GM10266 (cell line): ENCODE measurements around the gene GRAP2.

Experiments
- DNase-seq: peaks from one replicate; pipeline ENCODE4 v3.0.0; 2012; ENCODE audit errors: extremely low spot score
- CTCF ChIP-seq: IDR thresholded peaks from 2 replicates; pipeline ENCODE4 v1.5.1; 2012; ENCODE audit warnings: mild to moderate bottlenecking, low read depth; ENCODE audit not compliant: control insufficient read depth, insufficient read depth; ENCODE audit errors: missing control alignments

The GRAP2 gene

GRCh38 chr22:39933741-39934140, 32.9 kb downstream of the GRAP2 start:
- DNase-seq, result no peak
- TF ChIP-seq CTCF, result no peak

GRCh38 chr22:39935116-39935515, 34.2 kb downstream of the GRAP2 start:
- TF ChIP-seq CTCF, result no peak
- no peak for DNase-seq

GRCh38 chr22:39935612-39936011, 34.7 kb downstream of the GRAP2 start:
- no peak for DNase-seq
- TF ChIP-seq CTCF, result no peak

GRCh38 chr22:39936523-39937145, 35.8 kb downstream of the GRAP2 start:
- TF ChIP-seq CTCF, result no peak
- no peak for DNase-seq

- no peak for DNase-seq
- TF ChIP-seq CTCF, result no peak
Measured at GRCh38 chr22:39937906-39938305, 37.0 kb downstream of the GRAP2 start.

- no peak for TF ChIP-seq CTCF
- no peak for DNase-seq
Measured at GRCh38 chr22:39938509-39939111, 37.7 kb downstream of the GRAP2 start.

GRCh38 chr22:39939830-39940229, 38.9 kb downstream of the GRAP2 start:
- TF ChIP-seq CTCF, result no peak
- DNase-seq, result no peak
